HCT116 (cell line): ENCODE measurements around the gene SAMD4A. TPM values are rescaled to one million over a fixed set of nuclear protein-coding genes. Genes with fewer than 3 reads are reported as not detected.
A peak's percentile ranks its signal among the peaks of the same experiment; 100 is the strongest.

Experiments
- ATAC-seq: fragments of 200-7000 bp; cut with Tn5 transposase; 2 replicates; pipeline ENCODE4 v1.9.1; 2020; ENCODE audit warnings: mild to moderate bottlenecking, moderate library complexity
- BruUV-seq: library from RNA; stranded (reverse); fragments of 400-500 nt; replicated peaks from 2 replicates; lab custom pipeline; 2021; lab: Mats Ljungman, UMichigan
- CTCF ChIA-PET: fragments of 300-600 bp; sonication (Branson Sonifier 250); formaldehyde crosslinking; loops from one replicate; lab custom pipeline; 2021; ENCODE audit warnings: antibody characterized with exemption; lab: Charles Lee
- POLR2A ChIA-PET: fragments of 300-600, 350-600 bp; sonication (Branson Sonifier 250); formaldehyde crosslinking; loops from one replicate; lab custom pipeline; 2021; ENCODE audit warnings: antibody characterized with exemption; lab: Charles Lee
- RAD21 ChIA-PET, 2 experiments: fragments of 300-600 bp; sonication (Branson Sonifier 250); formaldehyde crosslinking; loops; one replicate each; lab custom pipeline; 2023; ENCODE audit warnings: low total read pairs in 2 of 2; ENCODE audit not compliant: uncharacterized antibody in 2 of 2, unreplicated experiment in 2 of 2, low non-redundant PET in 1 of 2; lab: Charles Lee
- DNase-seq: peaks from one replicate; pipeline ENCODE4 v3.0.0-alpha.2; 2010; ENCODE audit warnings: low read depth, low spot score
- H2AFZ ChIP-seq: fragments of 200-600 bp; shearing (Covaris generic), sonication (generic); 2 replicates; pipeline ENCODE4 v1.6.1; 2017; ENCODE audit warnings: low read depth, mixed run types, mixed read lengths, antibody characterized with exemption, low read length; ENCODE audit not compliant: poor library complexity, severe bottlenecking
- H3K27ac ChIP-seq: 2 replicates; pipeline ENCODE4 v1.5.1; 2012; ENCODE audit warnings: low read depth, low read length
- H3K27me3 ChIP-seq: fragments of 200-600 bp; sonication (generic); 2 replicates; pipeline ENCODE4 v1.6.1; 2016; ENCODE audit warnings: mixed run types, low read length, mixed read lengths; ENCODE audit not compliant: insufficient read depth
- H3K36me3 ChIP-seq, 2 experiments: fragments of 200-500 bp in 1 of 2; fragments of 200-600 bp in 1 of 2; sonication (Bioruptor generic) in 1 of 2; sonication (generic) in 1 of 2; 2 replicates each; pipeline versions ENCODE4 v1.5.1 to v1.6.1; 2014 to 2016; ENCODE audit warnings: low read length in 2 of 2, inconsistent platforms in 1 of 2, mixed read lengths in 1 of 2, mixed run types in 1 of 2; ENCODE audit not compliant: insufficient read depth in 2 of 2, control insufficient read depth in 1 of 2
- H3K4me1 ChIP-seq, 2 experiments: fragments of 200-600 bp in 1 of 2; sonication (generic) in 1 of 2; 2 replicates each; pipeline versions ENCODE4 v1.5.1 to v1.6.1; 2012 to 2017; ENCODE audit warnings: low read length in 2 of 2, inconsistent platforms in 1 of 2, mild to moderate bottlenecking in 1 of 2, mixed read lengths in 1 of 2, mixed run types in 1 of 2, moderate library complexity in 1 of 2; ENCODE audit not compliant: insufficient read depth in 2 of 2, control insufficient read depth in 1 of 2
- H3K4me2 ChIP-seq: fragments of 200-600 bp; sonication (generic); 2 replicates; pipeline ENCODE4 v1.6.1; 2017; ENCODE audit warnings: mixed run types, low read length, mixed read lengths
- H3K4me3 ChIP-seq, 2 experiments: fragments of 200-600 bp in 1 of 2; sonication (generic) in 1 of 2; replicated peaks in 1 of 2; 2 replicates each; pipeline ENCODE4 v1.5.1; 2011 to 2016; ENCODE audit warnings: low read length in 2 of 2, control low read depth in 1 of 2, low read depth in 1 of 2, mild to moderate bottlenecking in 1 of 2, mixed read lengths in 1 of 2, mixed run types in 1 of 2
- H3K79me2 ChIP-seq: fragments of 200-600 bp; sonication (generic); 2 replicates; pipeline ENCODE4 v1.6.1; 2017; ENCODE audit warnings: mild to moderate bottlenecking, mixed run types, low read length, moderate library complexity, mixed read lengths; ENCODE audit not compliant: insufficient read depth
- H3K9ac ChIP-seq: fragments of 200-600 bp; sonication (generic); 2 replicates; pipeline ENCODE4 v1.6.1; 2016; ENCODE audit warnings: low read length, mixed read lengths
- H3K9me2 ChIP-seq: fragments of 200-600 bp; sonication (generic), shearing (Covaris generic); 2 replicates; pipeline ENCODE4 v1.6.1; 2017; ENCODE audit warnings: mixed run types, mild to moderate bottlenecking, moderate library complexity; ENCODE audit not compliant: insufficient read depth
- H3K9me3 ChIP-seq, 2 experiments: fragments of 200-500 bp in 1 of 2; fragments of 200-600 bp in 1 of 2; sonication (Bioruptor generic) in 1 of 2; sonication (generic) in 1 of 2; 2 replicates each; pipeline ENCODE4 v1.6.1; 2014 to 2017; ENCODE audit warnings: low read length in 2 of 2, mixed read lengths in 2 of 2, inconsistent platforms in 1 of 2, low read depth in 1 of 2, mild to moderate bottlenecking in 1 of 2, mixed run types in 1 of 2, moderate library complexity in 1 of 2; ENCODE audit not compliant: control insufficient read depth in 1 of 2, insufficient read depth in 1 of 2
- H4K20me1 ChIP-seq: fragments of 200-600 bp; sonication (generic), shearing (Covaris generic); 2 replicates; pipeline ENCODE4 v1.6.1; 2017; ENCODE audit warnings: mixed run types, mild to moderate bottlenecking, moderate library complexity; ENCODE audit not compliant: insufficient read depth
- ATF3 ChIP-seq: IDR thresholded peaks from 2 replicates; pipeline ENCODE4 v1.6.1; 2012
- CEBPB ChIP-seq: IDR thresholded peaks from 2 replicates; pipeline ENCODE4 v1.6.1; 2012; ENCODE audit warnings: low read depth
- ELF1 ChIP-seq: IDR thresholded peaks from 2 replicates; pipeline ENCODE4 v1.6.1; 2012; ENCODE audit warnings: low read depth, borderline replicate concordance
- FOSL1 ChIP-seq: IDR thresholded peaks from 2 replicates; pipeline ENCODE4 v1.6.1; 2012; ENCODE audit warnings: low read depth
- JUND ChIP-seq: IDR thresholded peaks from 2 replicates; pipeline ENCODE4 v1.6.1; 2012
- POLR2A ChIP-seq: IDR thresholded peaks from 2 replicates; pipeline ENCODE4 v1.7.0; 2011; ENCODE audit warnings: borderline replicate concordance; ENCODE audit not compliant: insufficient read depth, insufficient read length; ENCODE audit errors: extremely low read depth
- POLR2AphosphoS5 ChIP-seq: IDR thresholded peaks from 2 replicates; pipeline ENCODE4 v1.6.1; 2011; ENCODE audit warnings: mild to moderate bottlenecking, low read depth, low read length, moderate library complexity
- REST ChIP-seq: IDR thresholded peaks from 2 replicates; pipeline ENCODE4 v1.6.1; 2012; ENCODE audit warnings: low read depth
- TCF7L2 ChIP-seq: IDR thresholded peaks from 2 replicates; pipeline ENCODE4 v1.7.0; 2011; ENCODE audit warnings: borderline replicate concordance, inconsistent platforms; ENCODE audit not compliant: insufficient read depth, insufficient read length; ENCODE audit errors: extremely low read depth
- intact Hi-C: fragments of 100-400 bp; cut with micrococcal nuclease; formaldehyde crosslinking; loops from 2 replicates; pipeline ENCODE4 v1.10.0; 2022
- total RNA-seq: library from RNA; stranded (reverse); gene quantifications from one replicate; pipeline ENCODE4 v1.2.1, GENCODE V29; 2021; ENCODE audit not compliant: unreplicated experiment
- TF ChIP-seq, protein P1 (sequence below), 3 experiments: fragments of 200-600 bp in 1 of 3; sonication (generic) in 1 of 3; IDR thresholded peaks in 2 of 3; conservative IDR thresholded peaks in 1 of 3; 2 replicates each; pipeline ENCODE4 v1.5.1; 2012 to 2017; ENCODE audit warnings: low read depth in 2 of 3, low read length in 2 of 3, antibody characterized with exemption in 1 of 3, borderline replicate concordance in 1 of 3, control low read depth in 1 of 3, mild to moderate bottlenecking in 1 of 3, mixed read lengths in 1 of 3, mixed run types in 1 of 3, moderate library complexity in 1 of 3; ENCODE audit not compliant: insufficient read depth in 1 of 3
- TF ChIP-seq, protein P2 (sequence below): IDR thresholded peaks from 2 replicates; pipeline ENCODE4 v1.6.1; 2011; ENCODE audit warnings: mild to moderate bottlenecking, low read length, moderate library complexity; ENCODE audit not compliant: insufficient replicate concordance; ENCODE audit errors: extremely low read depth

The SAMD4A gene
- total RNA-seq, 1 experiment from 2014 or later, result 9.0 TPM

DNA sequence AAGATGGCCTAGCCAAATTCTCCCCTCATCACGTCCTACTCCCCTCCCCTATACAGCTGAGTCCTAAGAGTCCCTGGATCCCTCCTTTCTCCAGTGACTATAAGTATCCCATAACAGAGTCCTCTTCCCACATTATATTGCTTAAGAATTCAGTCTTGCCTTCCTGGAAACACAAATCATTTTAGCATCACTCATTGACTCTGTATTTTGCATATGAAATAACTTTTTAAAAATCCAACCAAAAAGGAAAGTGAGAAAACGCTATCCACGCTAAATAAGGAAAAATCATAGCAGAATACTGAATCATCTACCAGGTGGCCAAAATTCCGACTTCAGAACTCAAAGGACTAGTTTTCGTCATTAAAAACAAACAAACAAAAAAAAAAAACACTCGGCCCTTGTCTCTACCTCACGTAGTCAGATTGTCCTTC is 205.5 kb downstream of the SAMD4A start:
- ATAC-seq (no peak), DNase-seq (no peak)
- ChIA-PET CTCF (interaction anchor here (0.6 to 5.3 kb wide), 12 partner anchors 10 to 405 kb away, joined by 3 to 131 read pairs (median 3); partner anchors contain the start of gene SAMD4A), RAD21 (interaction anchor here (0.9 to 2.2 kb wide), 3 partner anchors 206 to 208 kb away, joined by 5 to 16 read pairs (median 10); partner anchors contain the start of gene SAMD4A (in 1 of the 2)), POLR2A (interaction anchor here (0.7 to 2.2 kb wide), 2 partner anchors 12 to 207 kb away, joined by 3 to 24 read pairs; partner anchors contain the start of gene SAMD4A)
- BruUV-seq, result no TSS peak
- Histone ChIP-seq H3K36me3 (0 out of 4 replicates have a peak, but pooled peaks cover 0 to 4% of the 10 kb centered on the region in 2 experiments), H3K9me2 (no peaks in the 10 kb centered on the region), H2AFZ (peak overlapping the region; percentile 24), H3K4me1 (peaks cover 20 to 29% of the 10 kb centered on the region in 2 experiments), H3K4me3 (peak overlapping the region in 1 of 2 experiments; percentile 40; a peak in 2 of 4 replicates), H3K27ac (peak overlapping the region; percentile 77), H3K79me2 (no peaks in the 10 kb centered on the region)
- TF ChIP-seq, protein P1, sequence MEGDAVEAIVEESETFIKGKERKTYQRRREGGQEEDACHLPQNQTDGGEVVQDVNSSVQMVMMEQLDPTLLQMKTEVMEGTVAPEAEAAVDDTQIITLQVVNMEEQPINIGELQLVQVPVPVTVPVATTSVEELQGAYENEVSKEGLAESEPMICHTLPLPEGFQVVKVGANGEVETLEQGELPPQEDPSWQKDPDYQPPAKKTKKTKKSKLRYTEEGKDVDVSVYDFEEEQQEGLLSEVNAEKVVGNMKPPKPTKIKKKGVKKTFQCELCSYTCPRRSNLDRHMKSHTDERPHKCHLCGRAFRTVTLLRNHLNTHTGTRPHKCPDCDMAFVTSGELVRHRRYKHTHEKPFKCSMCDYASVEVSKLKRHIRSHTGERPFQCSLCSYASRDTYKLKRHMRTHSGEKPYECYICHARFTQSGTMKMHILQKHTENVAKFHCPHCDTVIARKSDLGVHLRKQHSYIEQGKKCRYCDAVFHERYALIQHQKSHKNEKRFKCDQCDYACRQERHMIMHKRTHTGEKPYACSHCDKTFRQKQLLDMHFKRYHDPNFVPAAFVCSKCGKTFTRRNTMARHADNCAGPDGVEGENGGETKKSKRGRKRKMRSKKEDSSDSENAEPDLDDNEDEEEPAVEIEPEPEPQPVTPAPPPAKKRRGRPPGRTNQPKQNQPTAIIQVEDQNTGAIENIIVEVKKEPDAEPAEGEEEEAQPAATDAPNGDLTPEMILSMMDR (IDR thresholded peaks at IDR 0.05 in 2 of 3, conservative IDR thresholded peaks at IDR 0.05 in 1 of 3; ENCODE audit: borderline replicate concordance in 1 of 3, insufficient read depth in 1 of 3, low read depth in 2 of 3, low read length in 2 of 3), result no peak
- TF ChIP-seq REST, result no peak
- TF ChIP-seq POLR2A, result no peak
- TF ChIP-seq ATF3, result no peak
- TF ChIP-seq POLR2AphosphoS5, result no peak
- TF ChIP-seq FOSL1, result no peak
- TF ChIP-seq CEBPB, result no peak
- TF ChIP-seq, protein P2, sequence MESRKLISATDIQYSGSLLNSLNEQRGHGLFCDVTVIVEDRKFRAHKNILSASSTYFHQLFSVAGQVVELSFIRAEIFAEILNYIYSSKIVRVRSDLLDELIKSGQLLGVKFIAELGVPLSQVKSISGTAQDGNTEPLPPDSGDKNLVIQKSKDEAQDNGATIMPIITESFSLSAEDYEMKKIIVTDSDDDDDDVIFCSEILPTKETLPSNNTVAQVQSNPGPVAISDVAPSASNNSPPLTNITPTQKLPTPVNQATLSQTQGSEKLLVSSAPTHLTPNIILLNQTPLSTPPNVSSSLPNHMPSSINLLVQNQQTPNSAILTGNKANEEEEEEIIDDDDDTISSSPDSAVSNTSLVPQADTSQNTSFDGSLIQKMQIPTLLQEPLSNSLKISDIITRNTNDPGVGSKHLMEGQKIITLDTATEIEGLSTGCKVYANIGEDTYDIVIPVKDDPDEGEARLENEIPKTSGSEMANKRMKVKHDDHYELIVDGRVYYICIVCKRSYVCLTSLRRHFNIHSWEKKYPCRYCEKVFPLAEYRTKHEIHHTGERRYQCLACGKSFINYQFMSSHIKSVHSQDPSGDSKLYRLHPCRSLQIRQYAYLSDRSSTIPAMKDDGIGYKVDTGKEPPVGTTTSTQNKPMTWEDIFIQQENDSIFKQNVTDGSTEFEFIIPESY, result no peak
- no peak for TF ChIP-seq JUND
- no peak for TF ChIP-seq TCF7L2
- no peak for TF ChIP-seq ELF1
- TF ChIP-seq, all 23 proteins: peak for 0
- Histone ChIP-seq H3K9me3 (no peaks in the 10 kb centered on the region), H3K4me2 (peak overlapping the region; percentile 78), H3K27me3 (no peaks in the 10 kb centered on the region), H3K9ac (peak overlapping the region; percentile 63), H4K20me1 (no peaks in the 10 kb centered on the region)
- intact Hi-C loops, result loop anchor here (5.0 kb wide), 3 partner anchors 80 to 285 kb away; partner anchors contain the start of genes CGRRF1 and GMFB
